SK-N-SH treated with all-trans-retinoic acid at 6 μM for 48 hours (cell line): ENCODE measurements around the gene CRB3.
A peak's percentile ranks its signal among the peaks of the same experiment; 100 is the strongest.

Experiments
- ATAC-seq: fragments of 200-7000 bp; cut with Tn5 transposase; 3 replicates; pipeline ENCODE4 v1.9.1; 2020; ENCODE audit warnings: mild to moderate bottlenecking, moderate library complexity
- ARNTL ChIP-seq: fragments of 450-650 bp; formaldehyde crosslinking; IDR thresholded peaks from 2 replicates; pipeline ENCODE4 v1.5.0; 2020; ENCODE audit warnings: low read depth, mild to moderate bottlenecking, moderate library complexity, borderline replicate concordance
- BACH2 ChIP-seq: fragments of 250-450 bp; sonication (Bioruptor Pico); IDR thresholded peaks from 2 replicates; pipeline ENCODE4 v1.9.0; 2021; ENCODE audit warnings: mild to moderate bottlenecking, borderline replicate concordance
- CSDC2 ChIP-seq: fragments of 250-450 bp; sonication (Bioruptor Pico); IDR thresholded peaks from 2 replicates; pipeline ENCODE4 v1.5.0; 2020; ENCODE audit warnings: mild to moderate bottlenecking, moderate library complexity
- CSRNP3 ChIP-seq: fragments of 250-450 bp; sonication (Bioruptor Pico); IDR thresholded peaks from 2 replicates; pipeline ENCODE4 v1.5.1; 2021; ENCODE audit warnings: mild to moderate bottlenecking, moderate library complexity
- GLIS3 ChIP-seq: fragments of 250-450 bp; sonication (Bioruptor Pico); IDR thresholded peaks from 2 replicates; pipeline ENCODE4 v1.5.0; 2020; ENCODE audit warnings: mild to moderate bottlenecking, moderate library complexity
- ISL1 ChIP-seq: fragments of 250-450 bp; sonication (Bioruptor Pico); IDR thresholded peaks from 2 replicates; pipeline ENCODE4 v2.1.2; 2022; ENCODE audit warnings: mild to moderate bottlenecking, moderate library complexity
- OSR1 ChIP-seq: fragments of 250-450 bp; sonication (Bioruptor Pico); IDR thresholded peaks from 2 replicates; pipeline ENCODE4 v1.8.0; 2022; ENCODE audit warnings: moderate library complexity, mild to moderate bottlenecking, inconsistent platforms
- POU6F1 ChIP-seq: fragments of 250-450 bp; sonication (Bioruptor Pico); IDR thresholded peaks from 2 replicates; pipeline ENCODE4 v1.8.0; 2021; ENCODE audit warnings: low read depth, mild to moderate bottlenecking, moderate library complexity, borderline replicate concordance
- SNAI2 ChIP-seq: fragments of 250-450 bp; sonication (Bioruptor Pico); IDR thresholded peaks from 2 replicates; pipeline ENCODE4 v1.5.0; 2020; ENCODE audit warnings: mild to moderate bottlenecking, moderate library complexity
- TCF4 ChIP-seq: fragments of 250-450 bp; sonication (Bioruptor Pico); IDR thresholded peaks from 2 replicates; pipeline ENCODE4 v1.8.0; 2021; ENCODE audit warnings: mild to moderate bottlenecking, moderate library complexity, borderline replicate concordance
- TOX ChIP-seq: fragments of 250-450 bp; sonication (Bioruptor Pico); IDR thresholded peaks from 2 replicates; pipeline ENCODE4 v1.8.0; 2021; ENCODE audit warnings: mild to moderate bottlenecking, moderate library complexity, borderline replicate concordance
- TSHZ2 ChIP-seq: fragments of 250-450 bp; sonication (Bioruptor Pico); IDR thresholded peaks from 2 replicates; pipeline ENCODE4 v1.5.0; 2020; ENCODE audit warnings: mild to moderate bottlenecking, moderate library complexity
- ZFP3 ChIP-seq: fragments of 250-450 bp; sonication (Bioruptor Pico); IDR thresholded peaks from 2 replicates; pipeline ENCODE4 v1.5.0; 2020; ENCODE audit warnings: mild to moderate bottlenecking, moderate library complexity
- ZFP30 ChIP-seq: fragments of 450-650 bp; formaldehyde crosslinking; IDR thresholded peaks from 2 replicates; pipeline ENCODE4 v1.5.0; 2022; ENCODE audit warnings: mild to moderate bottlenecking, moderate library complexity
- ZNF565 ChIP-seq: fragments of 450-650 bp; formaldehyde crosslinking; conservative IDR thresholded peaks from 2 replicates; pipeline ENCODE4 v1.5.0; 2020; ENCODE audit warnings: low read depth, mild to moderate bottlenecking, moderate library complexity
- ZNF70 ChIP-seq: fragments of 450-650 bp; formaldehyde crosslinking; IDR thresholded peaks from 2 replicates; pipeline ENCODE4 v1.5.0; 2020; ENCODE audit warnings: mild to moderate bottlenecking, moderate library complexity
- ZNF8 ChIP-seq: fragments of 450-650 bp; formaldehyde crosslinking; IDR thresholded peaks from 2 replicates; pipeline ENCODE4 v1.5.0; 2020; ENCODE audit warnings: mild to moderate bottlenecking, moderate library complexity

Gene CRB3

DNA sequence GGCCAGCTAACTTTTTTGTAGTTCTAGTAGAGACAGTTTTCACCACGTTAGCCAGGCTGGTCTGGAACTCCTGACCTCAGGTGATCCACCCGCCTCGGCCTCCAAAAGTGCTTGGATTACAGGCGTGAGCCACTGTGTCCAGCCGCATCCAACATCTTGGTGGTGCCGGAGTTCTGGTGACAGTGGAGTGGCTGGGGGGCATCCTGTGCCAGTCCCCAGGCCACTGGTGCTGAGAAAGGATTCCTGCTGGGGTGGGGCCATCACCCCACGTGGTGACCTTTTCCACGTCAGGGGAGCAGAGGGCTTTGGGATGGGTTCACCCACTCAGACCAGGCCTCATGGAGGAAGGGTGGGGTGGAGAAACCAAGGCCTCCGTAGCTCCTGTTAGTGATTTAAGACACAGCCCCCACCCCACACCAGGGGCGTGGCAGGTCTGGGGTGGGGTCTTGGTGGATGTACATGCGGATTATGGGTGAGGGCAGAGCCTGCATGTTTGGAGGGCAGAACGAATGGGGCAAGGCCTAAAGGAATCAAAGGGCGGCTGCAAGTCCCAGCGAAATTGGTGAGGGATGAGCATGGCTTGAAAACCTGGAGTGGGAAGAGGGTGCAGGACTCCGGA is 51.0 kb downstream of the CRB3 start:
- TF ChIP-seq ZNF70 (CRISPR knock-in tag) (no peak), POU6F1 (CRISPR knock-in tag) (no peak), TOX (CRISPR knock-in tag) (no peak), ARNTL (CRISPR knock-in tag) (no peak), TCF4 (CRISPR knock-in tag) (no peak), SNAI2 (CRISPR knock-in tag) (no peak), TSHZ2 (CRISPR knock-in tag) (no peak), ZFP30 (CRISPR knock-in tag) (no peak), ZNF8 (CRISPR knock-in tag) (no peak), OSR1 (CRISPR knock-in tag) (no peak), BACH2 (CRISPR knock-in tag) (no peak)
- no peak for ATAC-seq

GRCh38 chr19:6516018-6516658 is 52.1 kb downstream of the CRB3 start:
- TF ChIP-seq ZNF565 (CRISPR knock-in tag), result no peak
- no peak for TF ChIP-seq CSRNP3 (CRISPR knock-in tag)
- TF ChIP-seq ZFP30 (CRISPR knock-in tag), result no peak
- no peak for TF ChIP-seq GLIS3 (CRISPR knock-in tag)
- TF ChIP-seq CSDC2 (CRISPR knock-in tag), result no peak
- TF ChIP-seq ZFP3 (CRISPR knock-in tag), result no peak
- TF ChIP-seq ZNF8 (CRISPR knock-in tag), result no peak
- no peak for TF ChIP-seq ISL1 (CRISPR knock-in tag)
- TF ChIP-seq OSR1 (CRISPR knock-in tag), result no peak
- TF ChIP-seq ARNTL (CRISPR knock-in tag), result no peak
- peak; percentile 84 for ATAC-seq
